ENCODE results near the gene LYST.

GRCh38 chr1:235663628-235664027 is 203.1 kb downstream of the LYST start:
- TF ChIP-seq CTCF (conservative IDR thresholded peaks at IDR 0.05 in 1 of 2, IDR thresholded peaks at IDR 0.05 in 1 of 2; ENCODE audit: low read depth in 1 of 2, low read length in 2 of 2) (no peak), EZH2 (IDR thresholded peaks at IDR 0.05; ENCODE audit: low read length, missing control alignments) (no peak)

Measured in fibroblast of lung (primary cell).